DND-41 (cell line): Measurements from ENCODE around the gene CD58.

Source experiments
- CTCF ChIP-seq: IDR thresholded peaks from 2 replicates; pipeline ENCODE4 v1.5.1; 2012; ENCODE audit warnings: borderline replicate concordance, low read length, moderate library complexity, mild to moderate bottlenecking; ENCODE audit not compliant: poor library complexity, severe bottlenecking; ENCODE audit errors: extremely low read depth
- EZH2 ChIP-seq: IDR thresholded peaks from 3 replicates; pipeline ENCODE4 v1.6.1; 2012; ENCODE audit warnings: borderline replicate concordance, low read depth, mild to moderate bottlenecking, moderate library complexity, low read length, inconsistent platforms; ENCODE audit not compliant: severe bottlenecking

DNA sequence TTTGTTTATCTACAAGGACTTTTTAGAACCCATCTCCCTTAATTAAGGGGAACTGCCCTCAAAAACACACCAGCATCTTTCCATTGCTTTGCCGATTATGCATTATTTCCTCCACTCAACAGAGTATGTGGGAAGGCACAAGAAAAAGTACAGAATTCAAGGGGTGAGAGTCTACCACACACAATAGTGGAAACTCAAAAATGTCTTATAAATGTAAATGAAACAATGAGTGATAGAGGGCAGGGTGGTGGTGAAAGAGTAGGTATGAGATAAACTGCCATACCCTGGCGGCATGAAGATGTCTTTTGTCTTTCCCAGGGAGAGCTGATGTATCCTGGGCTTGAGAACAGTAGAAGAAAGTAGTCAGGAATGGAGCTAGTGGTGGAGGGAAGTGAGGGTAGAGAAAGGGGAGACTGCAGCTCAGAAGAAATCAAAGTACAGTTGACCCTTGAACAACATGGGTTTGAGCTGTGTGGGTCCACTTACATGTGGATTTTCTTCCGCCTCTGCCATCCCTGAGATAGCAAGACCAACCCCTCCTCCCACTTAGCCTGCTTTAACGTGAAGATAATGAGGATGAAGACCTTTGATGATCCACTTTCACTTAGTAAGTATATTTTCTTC lies 24.4 kb downstream of the CD58 start:
- TF ChIP-seq EZH2: no peak
- TF ChIP-seq CTCF: no peak
